Transverse colon (tissue), 4 donors: Measurements from ENCODE around the gene SFXN5. TPM values are rescaled to one million over a fixed set of nuclear protein-coding genes. Genes with fewer than 3 reads are reported as not detected.
"Not testable (repeated sequence)": the region's sequence is repeated elsewhere in the genome, so short reads cannot be mapped to it uniquely, and the experiment has no call there.

Experiments used
- DNase-seq: peaks from one replicate; pipeline ENCODE4 v3.0.0-alpha.2; 2019
- H3K27ac ChIP-seq, 4 donors: fragments of 200-600 bp; sonication (generic); 2 replicates each; pipeline ENCODE4 v1.5.1; 2016 to 2018; ENCODE audit warnings: inconsistent platforms in 4 of 4
- H3K27me3 ChIP-seq: fragments of 200-600 bp; sonication (generic); 2 replicates; pipeline ENCODE4 v1.5.1; 2017; ENCODE audit warnings: inconsistent platforms
- H3K36me3 ChIP-seq, 4 donors: fragments of 200-600 bp; sonication (generic); 2 replicates each; pipeline ENCODE4 v1.5.1; 2017 to 2019; ENCODE audit warnings: inconsistent platforms in 4 of 4
- H3K4me1 ChIP-seq, 4 donors: fragments of 200-600 bp; sonication (generic); 2 replicates each; pipeline ENCODE4 v1.5.1; 2017 to 2020; ENCODE audit warnings: inconsistent platforms in 4 of 4
- H3K4me3 ChIP-seq, 4 donors: fragments of 200-600 bp; sonication (generic); 1 replicate in 1 of 4; 2 replicates in 3 of 4; pipeline versions ENCODE4 v1.5.1 to v1.6.1; 2017 to 2019; ENCODE audit warnings: inconsistent platforms in 4 of 4
- H3K9me3 ChIP-seq, 2 donors: fragments of 200-600 bp; sonication (generic); 2 replicates each; pipeline ENCODE4 v1.5.1; 2017 to 2019; ENCODE audit warnings: inconsistent platforms in 2 of 2
- CTCF ChIP-seq, 5 experiments: fragments of 200-600 bp in 3 of 5; fragments of 450-650 bp in 2 of 5; sonication (generic) in 3 of 5; IDR thresholded peaks; 1 replicate in 2 of 5; 2 replicates in 3 of 5; pipeline ENCODE4 v1.5.1; 2016 to 2017; ENCODE audit warnings: antibody characterized with exemption in 5 of 5, inconsistent platforms in 3 of 5, mild to moderate bottlenecking in 2 of 5, moderate library complexity in 1 of 5
- EP300 ChIP-seq: sonication (generic); formaldehyde crosslinking; IDR thresholded peaks from one replicate; pipeline ENCODE4 v1.6.1; 2017; ENCODE audit warnings: antibody characterized with exemption, low read depth
- POLR2A ChIP-seq: fragments of 450-650 bp; IDR thresholded peaks from one replicate; pipeline ENCODE4 v1.6.1; 2016; ENCODE audit warnings: antibody characterized with exemption, mild to moderate bottlenecking, moderate library complexity
- POLR2AphosphoS5 ChIP-seq, 3 donors: sonication (generic); formaldehyde crosslinking; IDR thresholded peaks; one replicate each; pipeline ENCODE4 v1.6.1; 2016; ENCODE audit warnings: antibody characterized with exemption in 3 of 3
- WGBS, 2 donors: methylation state at CpG; one replicate each; pipeline ENCODE4 v1.1.5; 2018; ENCODE audit warnings: low coverage in 1 of 2; 5-methylcytosine and 5-hydroxymethylcytosine counted together
- in situ Hi-C, 4 donors: fragments of 200-750 bp; cut with MboI; loops; one replicate each; pipeline versions ENCODE4 v1.15.0 to v1.15.1; 2017; ENCODE audit warnings: low sequenced_read_pairs in 3 of 4, low pct_ligation_motif_present in 1 of 4, low pct_unique_long_range_greater_than_20kb in 1 of 4
- intact Hi-C: fragments of 100-400 bp; cut with DNase I; formaldehyde crosslinking; loops from one replicate; pipeline ENCODE4 v1.15.1; 2023; ENCODE audit warnings: low total_unique reads
- total RNA-seq, 4 donors: library from RNA; depleted of rRNA; stranded (reverse); fragments of >200 nt; gene quantifications; one replicate each; pipeline ENCODE4 v1.1.0, GENCODE V29; 2016

SFXN5 gene
- total RNA-seq, 4 donors from 2014 or later = 12.3 to 98.4 (median 42.7) TPM

GRCh38 chr2:72908741-72909140, 162.8 kb downstream of the SFXN5 start:
- no peaks in the 10 kb centered on the region for H3K9me3 ChIP-seq
- 79 to 82% methylated on average over 3 of the region's 3 CpGs for WGBS, 2 donors
- intact Hi-C loops (no loop called here), in situ Hi-C loops (no loop called here)
- TF ChIP-seq POLR2A = no peak
- TF ChIP-seq EP300 = no peak
- no peak for TF ChIP-seq CTCF (IDR thresholded peaks at IDR 0.05)
- no peaks in the 10 kb centered on the region for H3K4me1 ChIP-seq
- H3K27me3 ChIP-seq = peaks cover 100% of the 10 kb centered on the region
- no peak overlapping the region for H3K4me3 ChIP-seq
- H3K36me3 ChIP-seq = no peaks in the 10 kb centered on the region
- H3K27ac ChIP-seq = no peak overlapping the region
- DNase-seq = no peak

DNA sequence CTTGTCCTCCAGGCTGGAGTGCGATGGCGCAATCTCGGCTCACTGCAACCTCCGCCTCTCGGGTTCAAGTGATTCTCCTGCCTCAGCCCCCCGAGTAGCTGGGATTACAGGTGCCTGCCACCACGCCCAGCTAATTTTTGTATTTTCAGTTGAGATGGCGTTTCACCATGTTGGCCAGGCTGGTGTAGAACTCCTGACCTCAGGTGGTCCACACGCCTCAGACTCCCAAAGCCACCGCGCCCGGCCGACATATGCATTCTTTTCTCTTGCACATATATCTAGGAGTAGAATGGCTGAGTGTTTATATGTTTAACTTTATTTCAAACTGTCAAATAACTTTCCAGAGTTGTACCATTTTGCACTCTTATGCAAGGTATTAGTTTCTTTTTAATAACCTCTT, 164.1 kb downstream of the SFXN5 start:
- H3K4me1 ChIP-seq, in situ Hi-C loops, DNase-seq, H3K9me3 ChIP-seq, H3K4me3 ChIP-seq, H3K36me3 ChIP-seq, H3K27ac ChIP-seq, intact Hi-C loops: not testable (repeated sequence)
- WGBS, 2 donors = 75 to 88% methylated on average over 6 to 13 of the region's 13 CpGs
- peaks cover 100% of the 10 kb centered on the region for H3K27me3 ChIP-seq

GRCh38 chr2:72901426-72901825, 170.1 kb downstream of the SFXN5 start:
- TF ChIP-seq POLR2AphosphoS5 (IDR thresholded peaks at IDR 0.05) (no peak), CTCF (IDR thresholded peaks at IDR 0.05) (no peak), POLR2A (no peak), EP300 (no peak)
- WGBS, 2 donors = 50 to 80% methylated on average over 1 to 3 of the region's 3 CpGs
- H3K36me3 ChIP-seq = no peaks in the 10 kb centered on the region
- H3K9me3 ChIP-seq = no peaks in the 10 kb centered on the region
- H3K27ac ChIP-seq = no peak overlapping the region
- peaks cover 0 to under 1% (median 0%) of the 10 kb centered on the region in 4 donors for H3K4me1 ChIP-seq
- in situ Hi-C loops = no loop called here
- H3K4me3 ChIP-seq = no peak overlapping the region
- H3K27me3 ChIP-seq = peaks cover 67% of the 10 kb centered on the region
- DNase-seq = no peak
- intact Hi-C loops = no loop called here

GRCh38 chr2:72900191-72900825, 171.2 kb downstream of the SFXN5 start:
- WGBS, 2 donors = 68 to 89% methylated on average over 2 to 5 of the region's 5 CpGs
- TF ChIP-seq POLR2AphosphoS5 (IDR thresholded peaks at IDR 0.05) (no peak), EP300 (no peak), POLR2A (no peak), CTCF (IDR thresholded peaks at IDR 0.05) (no peak)
- H3K36me3 ChIP-seq = no peaks in the 10 kb centered on the region
- no peak overlapping the region for H3K4me3 ChIP-seq
- no peaks in the 10 kb centered on the region for H3K9me3 ChIP-seq
- in situ Hi-C loops (no loop called here), intact Hi-C loops (no loop called here)
- H3K27me3 ChIP-seq = peaks cover 56% of the 10 kb centered on the region
- DNase-seq = no peak
- H3K27ac ChIP-seq = no peak overlapping the region
- peaks cover 4 to 12% (median 9%) of the 10 kb centered on the region in 4 donors for H3K4me1 ChIP-seq

DNA sequence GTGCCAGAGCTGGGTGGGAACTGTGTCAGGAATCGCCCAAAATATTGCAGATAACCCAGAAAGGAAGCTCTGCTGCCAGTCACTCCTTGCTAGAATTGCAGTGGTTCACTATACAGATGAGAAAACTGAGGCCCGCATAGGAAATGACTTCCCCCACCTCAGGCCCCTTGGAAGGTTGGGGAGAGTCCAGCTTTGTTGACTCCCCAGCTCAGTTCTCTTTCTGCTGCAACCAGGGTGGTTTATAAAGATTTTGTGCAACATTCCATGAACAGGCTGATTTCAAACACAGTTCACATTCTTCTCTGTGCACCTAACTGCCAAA, 173.0 kb downstream of the SFXN5 start:
- H3K36me3 ChIP-seq = no peaks in the 10 kb centered on the region
- H3K9me3 ChIP-seq = no peaks in the 10 kb centered on the region
- DNase-seq = no peak
- H3K27ac ChIP-seq = no peak overlapping the region
- H3K27me3 ChIP-seq = peaks cover 51% of the 10 kb centered on the region
- H3K4me3 ChIP-seq = no peak overlapping the region
- intact Hi-C loops = loop anchor here (10.0 kb wide), 1 partner anchor 276 kb away; no protein-coding TSS in a partner anchor
- WGBS, 2 donors = 83% methylated on average over 2 of the region's 2 CpGs; no CpG with 5 or more reads in 1 of the 2 donors
- TF ChIP-seq POLR2AphosphoS5 (IDR thresholded peaks at IDR 0.05) (no peak), CTCF (IDR thresholded peaks at IDR 0.05) (no peak), POLR2A (no peak), EP300 (no peak)
- peaks cover 4 to 16% (median 13%) of the 10 kb centered on the region in 4 donors for H3K4me1 ChIP-seq
- in situ Hi-C loops = loop anchor here in 2 of 4 donors (25.0 kb wide), 2 partner anchors 264 to 289 kb away; no protein-coding TSS in a partner anchor
